ENCODE data around the gene ATCAY. TPM values are rescaled to one million over a fixed set of nuclear protein-coding genes. Genes with fewer than 3 reads are reported as not detected.

Gene ATCAY
- total and polyA plus RNA-seq, 8 donors: 0.04 to 0.70 (median 0.27) TPM

- ATAC-seq (no peak), DNase-seq (peak in 1 of 6 donors; percentile 53), FAIRE-seq (no peak)
- Histone ChIP-seq H3K36me3 (no peaks in the 10 kb centered on the region), H3K27me3 (no peaks in the 10 kb centered on the region), H3K27ac (no peak overlapping the region), H3K4me3 (no peak overlapping the region), H3K4me1 (no peaks in the 10 kb centered on the region), H3K9me3 (no peaks in the 10 kb centered on the region)
- 67 to 74% methylated on average over 46 to 50 of the region's 50 CpGs for WGBS, 2 donors
- intact Hi-C loops (cut with DNase I): no loop called here
- TF ChIP-seq CTCF (IDR thresholded peaks at IDR 0.05): no peak
These were observed 27.3 kb downstream of the ATCAY start for GRCh38 chr19:3907626-3908265.

- FAIRE-seq (no peak), DNase-seq (no peak), ATAC-seq (no peak)
- Histone ChIP-seq H3K9me3 (no peaks in the 10 kb centered on the region), H3K27ac (no peak overlapping the region), H3K27me3 (no peaks in the 10 kb centered on the region), H3K36me3 (no peaks in the 10 kb centered on the region), H3K4me3 (no peak overlapping the region), H3K4me1 (no peaks in the 10 kb centered on the region)
- TF ChIP-seq CTCF (IDR thresholded peaks at IDR 0.05): no peak
- intact Hi-C loops (cut with DNase I): no loop called here
- WGBS, 2 donors: 63 to 72% methylated on average over 14 of the region's 14 CpGs
These were observed 28.0 kb downstream of the ATCAY start for GRCh38 chr19:3908266-3909054.

GRCh38 chr19:3910105-3910504 is 29.6 kb downstream of the ATCAY start:
- intact Hi-C loops (cut with DNase I): no loop called here

GRCh38 chr19:3914199-3914598 is 33.7 kb downstream of the ATCAY start:
- no peak overlapping the region for H3K27ac ChIP-seq
- 69 to 80% methylated on average over 7 to 9 of the region's 9 CpGs for WGBS, 2 donors
- no peaks in the 10 kb centered on the region for H3K36me3 ChIP-seq
- TF ChIP-seq CTCF (IDR thresholded peaks at IDR 0.05): no peak
- H3K27me3 ChIP-seq: no peaks in the 10 kb centered on the region
- ATAC-seq (no peak), DNase-seq (no peak), FAIRE-seq (no peak)
- no peaks in the 10 kb centered on the region for H3K9me3 ChIP-seq
- intact Hi-C loops (cut with DNase I): no loop called here
- no peak overlapping the region for H3K4me3 ChIP-seq
- H3K4me1 ChIP-seq: no peaks in the 10 kb centered on the region

More at GRCh38 chr19:3910105-3910504, 29.6 kb downstream of the ATCAY start:
- WGBS, 2 donors: 100% methylated on average over 1 of the region's 1 CpG
- no peaks in the 10 kb centered on the region for H3K9me3 ChIP-seq
- no peak overlapping the region for H3K4me3 ChIP-seq
- H3K27me3 ChIP-seq: no peaks in the 10 kb centered on the region
- H3K4me1 ChIP-seq: no peaks in the 10 kb centered on the region
- no peak for FAIRE-seq
- TF ChIP-seq CTCF (IDR thresholded peaks at IDR 0.05): no peak
- H3K36me3 ChIP-seq: no peaks in the 10 kb centered on the region
- ATAC-seq: no peak
- no peak overlapping the region for H3K27ac ChIP-seq
- no peak for DNase-seq

- no peak for TF ChIP-seq CTCF (IDR thresholded peaks at IDR 0.05)
- ATAC-seq: no peak
These were observed 35.5 kb downstream of the ATCAY start for GRCh38 chr19:3916033-3916432.

More at GRCh38 chr19:3916033-3916432, 35.5 kb downstream of the ATCAY start:
- no peaks in the 10 kb centered on the region for H3K9me3 ChIP-seq
- H3K27me3 ChIP-seq: no peaks in the 10 kb centered on the region
- intact Hi-C loops (cut with DNase I): no loop called here
- H3K36me3 ChIP-seq: no peaks in the 10 kb centered on the region
- H3K4me3 ChIP-seq: no peak overlapping the region
- H3K27ac ChIP-seq: no peak overlapping the region
- DNase-seq (no peak), FAIRE-seq (no peak)
- WGBS, 2 donors: 79 to 90% methylated on average over 5 of the region's 5 CpGs
- no peaks in the 10 kb centered on the region for H3K4me1 ChIP-seq
